GM19035 (cell line): ENCODE measurements around the gene IRF2BP1.

Experiments used
- ATAC-seq: cut with Tn5 transposase; IDR thresholded peaks from one replicate; pipeline ENCODE4 v1.9.1; 2021; ENCODE audit not compliant: unreplicated experiment

IRF2BP1 gene

GRCh38 chr19:45863335-45863839 is 22.6 kb downstream of the IRF2BP1 start:
- no peak for ATAC-seq

- peak; percentile 92 for ATAC-seq
Observed at GRCh38 chr19:45862564-45863334, 23.2 kb downstream of the IRF2BP1 start, which contains the start of gene SYMPK. Gene SYMPK (minus strand): TSS chr19:45863147. CDS start chr19:45854495, 8,652 bp downstream.

- ATAC-seq, result no peak
Observed at GRCh38 chr19:45862271-45862563, 23.7 kb downstream of the IRF2BP1 start.

GRCh38 chr19:45860359-45861259 is 25.3 kb downstream of the IRF2BP1 start:
- no peak for ATAC-seq

- no peak for ATAC-seq
Observed at GRCh38 chr19:45854167-45854778, 31.7 kb downstream of the IRF2BP1 start.

- no peak for ATAC-seq
Observed at GRCh38 chr19:45852983-45853382, 33.0 kb downstream of the IRF2BP1 start.

GRCh38 chr19:45852145-45852750 is 33.7 kb downstream of the IRF2BP1 start:
- no peak for ATAC-seq

GRCh38 chr19:45848922-45849321 is 37.0 kb downstream of the IRF2BP1 start:
- no peak for ATAC-seq

- no peak for ATAC-seq
Observed at GRCh38 chr19:45847663-45848062, 38.3 kb downstream of the IRF2BP1 start.

GRCh38 chr19:45842198-45842597 is 43.7 kb downstream of the IRF2BP1 start:
- no peak for ATAC-seq

GRCh38 chr19:45834970-45835369 is 51.0 kb downstream of the IRF2BP1 start:
- ATAC-seq, result no peak
